Neural progenitor cell (in vitro differentiated cells): ENCODE results near the gene A2M.

Experiments used
- CTCF ChIP-seq: fragments of 200-600 bp; sonication (generic); IDR thresholded peaks from 2 replicates; pipeline ENCODE4 v1.5.1; 2017; ENCODE audit warnings: antibody characterized with exemption, mild to moderate bottlenecking
- EZH2 ChIP-seq: fragments of 200-600 bp; sonication (generic); IDR thresholded peaks from 2 replicates; pipeline ENCODE4 v1.6.1; 2017; ENCODE audit warnings: antibody characterized with exemption, mild to moderate bottlenecking, moderate library complexity

- TF ChIP-seq CTCF (no peak), EZH2 (no peak)
These were observed 79.5 kb downstream of the A2M start for GRCh38 chr12:9036227-9036626.
